ENCODE data around the gene PDZD11.

GRCh38 chrX:70301716-70302115, 12.0 kb upstream of the PDZD11 start:
- TF ChIP-seq EZH2 (IDR thresholded peaks at IDR 0.05; ENCODE audit: low read length, unreplicated experiment), result no peak
- no peak for TF ChIP-seq CTCF (conservative IDR thresholded peaks at IDR 0.05; ENCODE audit: low read depth, low read length)
